Inferior parietal cortex (tissue), 1 donor: ENCODE data around the gene CD300LB.
"Not testable (repeated sequence)": the region's sequence is repeated elsewhere in the genome, so short reads cannot be mapped to it uniquely, and the experiment has no call there.

Source experiments
- DNase-seq: peaks from one replicate; pipeline ENCODE4 v3.0.0-alpha.2; 2016; ENCODE audit errors: extremely low spot score

The CD300LB gene

GRCh38 chr17:74525781-74526288 lies 5.4 kb downstream of the CD300LB start:
- no peak for DNase-seq

DNA sequence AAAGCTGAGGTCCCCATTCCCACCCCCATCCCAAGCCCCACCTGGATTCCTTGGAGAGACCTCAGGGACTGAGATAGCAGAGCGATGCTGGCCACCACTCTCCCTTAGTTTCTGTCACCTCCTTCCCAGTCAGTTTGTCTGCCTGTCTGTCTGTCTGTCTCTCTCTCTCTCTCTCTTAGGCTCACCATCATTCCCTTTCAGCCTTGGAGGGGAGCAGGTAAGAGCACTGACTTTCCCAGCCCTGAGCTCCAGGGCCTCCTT lies 5.9 kb downstream of the CD300LB start:
- DNase-seq = no peak

GRCh38 chr17:74524653-74525464 lies 6.4 kb downstream of the CD300LB start:
- no peak for DNase-seq

GRCh38 chr17:74523308-74523707 lies 8.0 kb downstream of the CD300LB start:
- no peak for DNase-seq

- no peak for DNase-seq
These were observed 8.7 kb downstream of the CD300LB start for GRCh38 chr17:74522381-74523105.

- no peak for DNase-seq
These were observed 9.5 kb downstream of the CD300LB start for GRCh38 chr17:74521701-74522201.

- DNase-seq = no peak
These were observed 10.3 kb downstream of the CD300LB start for GRCh38 chr17:74520790-74521480.

DNA sequence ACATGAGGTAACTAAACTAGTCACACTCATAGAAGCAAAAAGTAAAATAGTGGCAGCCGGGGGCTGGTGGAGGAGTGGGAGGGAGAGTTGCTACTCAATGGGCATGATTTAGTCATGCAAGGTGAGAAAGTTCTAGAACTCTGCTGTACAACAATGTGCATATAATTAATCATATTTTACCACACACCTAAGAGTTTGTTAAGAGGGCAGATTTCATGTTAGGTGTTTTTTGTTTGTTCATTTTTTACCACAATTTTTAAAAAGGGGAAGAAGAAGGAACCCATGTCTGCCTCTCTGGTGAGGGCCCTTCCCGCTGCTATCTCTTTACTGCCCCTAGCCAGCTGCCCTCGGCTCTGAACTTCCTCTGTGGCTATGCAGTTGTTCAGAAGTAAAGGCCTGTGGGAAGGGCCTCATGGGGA lies 11.2 kb downstream of the CD300LB start:
- DNase-seq = no peak

DNA sequence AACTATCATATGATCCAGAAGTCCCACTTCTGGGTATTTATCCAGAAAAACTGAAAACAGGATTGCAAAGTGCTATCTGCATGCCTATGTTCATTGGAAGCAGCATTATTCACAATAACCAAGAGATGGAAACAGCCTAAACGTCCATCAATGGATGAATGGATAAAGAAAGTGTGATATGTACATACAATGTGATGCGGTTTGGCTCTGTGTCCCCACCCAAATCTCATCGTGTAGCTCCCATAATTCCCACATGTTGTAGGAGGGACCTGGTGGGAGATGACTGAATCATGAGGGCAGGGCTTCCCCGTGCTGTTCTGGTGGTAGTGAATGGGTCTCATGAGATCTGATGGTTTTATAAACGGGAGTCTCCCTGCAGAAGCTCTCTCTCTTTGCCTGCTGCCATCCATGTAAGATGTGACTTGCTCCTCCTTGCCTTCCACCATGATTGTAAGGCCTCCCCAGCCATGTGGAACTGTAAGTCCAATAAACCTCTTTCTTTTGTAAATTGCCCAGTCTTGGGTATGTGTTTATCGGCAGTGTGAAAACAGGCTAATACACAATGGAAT lies 12.8 kb downstream of the CD300LB start:
- not testable (repeated sequence) for DNase-seq

DNA sequence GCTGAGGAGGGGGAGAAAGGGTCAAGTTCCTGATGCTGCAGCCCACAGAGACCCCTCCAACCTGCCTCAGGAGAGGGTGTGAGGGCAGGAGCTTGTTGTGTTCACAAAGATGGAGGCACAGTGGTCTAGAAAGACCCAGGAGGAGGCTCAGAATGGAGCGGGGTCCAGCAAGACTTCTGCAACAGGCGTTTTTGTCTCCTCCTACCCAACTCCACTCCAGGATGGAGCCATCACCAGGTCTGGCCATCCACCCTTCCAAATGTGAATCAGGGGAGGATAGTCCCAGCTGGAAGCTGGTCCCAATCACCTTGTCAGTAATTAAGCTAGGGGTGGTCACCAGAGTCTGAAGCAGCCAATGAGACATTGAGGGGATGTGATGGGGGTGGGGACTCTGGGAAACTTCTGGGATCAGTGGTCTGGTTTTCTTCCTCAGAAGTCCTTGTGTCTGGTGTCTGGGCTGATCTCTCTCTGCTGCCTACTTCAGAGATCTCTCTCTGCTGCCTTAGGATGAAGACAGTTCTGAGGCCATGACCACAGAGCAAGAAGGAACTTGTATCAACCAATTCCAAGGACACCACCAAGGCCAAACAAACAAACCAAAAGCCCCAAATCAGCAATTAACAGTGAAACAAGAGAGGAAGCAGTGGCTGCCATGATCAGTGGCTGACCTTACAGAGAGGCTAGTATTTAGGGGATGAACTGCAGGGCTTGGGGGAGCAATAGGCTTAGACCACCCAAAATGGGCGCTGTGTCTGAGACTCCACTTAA lies 14.5 kb downstream of the CD300LB start:
- DNase-seq = no peak

DNA sequence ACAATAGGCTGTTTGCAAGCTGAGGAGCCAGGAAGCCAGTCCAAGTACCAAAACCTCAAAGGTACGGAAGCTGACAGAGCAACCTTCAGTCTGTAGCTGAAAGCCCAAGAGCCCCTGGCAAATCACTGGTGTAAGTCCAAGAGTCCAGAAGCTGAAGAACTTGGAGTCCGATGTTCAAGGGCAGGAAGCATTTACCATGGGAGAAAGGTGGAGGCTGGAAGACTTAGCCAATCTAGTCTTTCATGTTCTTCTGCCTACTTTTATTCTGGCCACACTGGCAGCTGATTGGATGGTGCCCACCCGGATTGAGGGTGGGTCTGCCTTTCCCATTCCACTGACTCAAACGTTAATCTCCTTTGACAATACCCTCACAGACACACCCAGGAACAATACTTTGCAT lies 15.3 kb downstream of the CD300LB start:
- DNase-seq = no peak

GRCh38 chr17:74514632-74515334 lies 16.5 kb downstream of the CD300LB start:
- DNase-seq = no peak

GRCh38 chr17:74513987-74514631 lies 17.2 kb downstream of the CD300LB start:
- no peak for DNase-seq

DNA sequence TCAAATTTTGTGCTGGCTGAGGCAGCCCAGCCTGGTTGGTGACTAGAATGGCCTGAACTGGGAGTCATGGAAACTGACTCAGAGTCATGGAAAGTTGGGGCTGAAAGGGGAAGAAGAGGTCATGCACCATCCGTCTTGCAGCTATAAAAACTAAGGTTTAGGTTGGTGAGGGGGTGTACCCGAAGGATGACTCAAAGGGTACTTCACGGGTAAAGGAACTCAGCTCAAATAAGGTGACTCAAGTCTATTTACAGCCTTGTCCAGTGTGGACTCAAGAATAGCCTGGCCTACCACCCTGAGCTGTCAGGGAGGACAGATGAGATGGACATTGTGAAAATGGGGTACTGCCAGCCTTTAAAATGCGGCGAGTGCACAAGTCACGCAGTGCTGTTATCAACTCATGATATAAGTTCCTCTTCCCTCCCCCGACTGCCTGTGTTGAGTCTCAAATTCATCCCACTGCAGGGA lies 18.6 kb downstream of the CD300LB start:
- no peak for DNase-seq

DNA sequence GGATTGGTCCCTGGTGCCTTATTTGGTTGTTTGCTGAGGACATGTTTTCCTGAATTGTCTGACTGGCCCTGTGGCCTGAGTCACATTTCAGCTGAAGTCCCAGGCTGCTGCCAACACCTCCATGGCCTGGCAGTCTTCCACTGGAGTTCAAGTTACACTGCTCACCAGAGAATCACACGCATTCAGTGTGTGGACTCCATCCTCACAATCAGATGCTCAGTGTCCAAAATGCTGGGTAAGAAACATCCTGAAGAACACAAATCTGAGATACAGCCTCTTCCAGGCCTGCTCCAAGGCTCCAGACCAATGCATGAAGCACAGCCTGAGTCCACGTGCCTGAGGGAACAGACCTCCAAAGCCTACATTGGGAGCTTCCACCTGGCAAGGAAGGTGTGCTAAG lies 19.2 kb downstream of the CD300LB start:
- DNase-seq = no peak

DNA sequence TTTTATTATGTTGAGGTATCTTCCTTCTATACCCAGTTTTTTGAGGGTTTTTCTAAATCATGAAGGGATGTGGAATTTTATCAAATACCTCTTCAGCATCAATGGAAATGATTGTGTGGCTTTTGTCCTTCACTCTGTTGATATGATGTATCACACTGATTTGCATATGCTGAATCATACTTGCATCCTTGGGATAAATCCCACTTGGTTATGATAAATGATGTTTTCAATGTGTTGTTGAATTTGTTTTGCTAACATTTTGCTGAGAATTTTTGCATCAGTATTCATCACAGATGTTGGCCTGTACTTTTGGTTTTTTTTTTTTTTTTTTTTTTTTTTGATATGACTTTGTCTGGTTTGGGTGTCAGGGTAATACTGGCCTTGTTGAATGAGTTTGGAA lies 23.1 kb downstream of the CD300LB start:
- no peak for DNase-seq

GRCh38 chr17:74503949-74504348 lies 27.3 kb downstream of the CD300LB start:
- not testable (repeated sequence) for DNase-seq

DNA sequence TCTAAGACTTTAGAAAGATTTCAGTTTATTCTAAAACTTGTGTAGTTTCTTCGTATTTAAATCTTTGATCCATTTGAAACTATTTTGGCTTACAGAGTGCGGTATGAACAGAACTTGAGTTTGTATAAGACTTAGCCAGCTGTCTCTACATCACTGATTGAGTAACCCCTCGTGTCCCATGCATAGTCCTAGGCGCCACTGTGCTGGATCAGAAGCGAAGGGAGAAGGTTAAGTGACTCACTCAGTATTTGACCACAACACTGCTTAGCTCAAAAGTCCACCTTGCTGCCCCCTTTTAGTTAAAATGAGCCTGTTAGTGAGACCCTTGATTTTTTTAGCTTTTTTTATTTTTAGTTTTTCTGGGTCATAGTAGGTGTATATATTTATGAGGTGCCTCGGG lies 28.4 kb downstream of the CD300LB start:
- DNase-seq = no peak

- DNase-seq = no peak
These were observed 31.3 kb downstream of the CD300LB start for GRCh38 chr17:74499992-74500391.

DNA sequence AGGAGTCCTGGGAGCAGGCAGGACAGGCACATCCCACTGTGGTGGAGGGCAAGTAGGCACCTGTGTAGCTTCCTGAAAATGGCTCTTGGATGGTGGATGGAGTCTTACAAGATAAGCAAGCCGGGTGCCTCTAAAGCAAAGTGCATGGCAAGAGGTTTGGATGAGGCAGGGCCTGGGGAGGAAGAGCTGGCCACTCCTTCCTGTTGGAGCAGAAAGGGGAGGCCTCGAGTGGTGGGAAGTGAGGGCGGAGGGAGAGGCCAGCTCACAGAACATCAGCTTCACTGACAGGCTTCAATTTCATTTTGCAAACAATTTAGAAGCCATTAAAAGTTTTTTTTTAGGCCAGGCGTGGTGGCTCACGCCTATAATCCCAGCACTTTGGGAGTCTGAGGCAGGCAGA lies 33.8 kb downstream of the CD300LB start:
- no peak for DNase-seq
